NCI-H748 (cell line): Measurements from ENCODE around the gene ZMYND10.

Experiments
- DNase-seq: peaks from one replicate; lab custom pipeline; 2025; ENCODE audit not compliant: unreplicated experiment; lab: John Stamatoyannopoulos, UW

ZMYND10 gene

DNA sequence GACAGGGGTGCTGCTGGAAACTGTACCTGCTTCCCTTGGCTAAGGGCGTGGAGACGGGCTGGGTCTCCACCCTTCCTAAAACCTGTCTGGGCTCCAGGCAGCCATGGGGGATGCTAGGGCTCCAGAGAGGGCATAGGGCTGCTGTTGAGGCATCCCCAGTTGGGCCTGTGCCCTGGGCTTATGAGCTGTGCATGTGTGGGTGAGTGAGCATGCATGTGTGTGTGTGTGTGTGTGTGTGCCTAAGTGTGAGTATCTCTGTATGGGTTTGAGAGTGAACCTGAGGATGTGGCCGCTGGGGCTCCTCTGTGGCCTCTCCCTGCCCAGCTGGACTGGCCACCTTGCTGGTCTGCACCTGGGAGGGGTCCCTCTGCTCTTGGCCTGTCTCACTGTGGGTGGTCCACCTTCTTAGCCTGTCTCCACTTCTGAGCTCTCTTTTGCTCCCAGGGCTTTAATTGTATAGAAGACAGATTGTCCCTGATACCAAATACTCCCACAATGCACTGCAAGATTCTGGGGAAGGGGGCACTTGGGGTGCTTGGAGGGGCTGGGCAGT is 25.7 kb upstream of the ZMYND10 start:
- no peak for DNase-seq

DNA sequence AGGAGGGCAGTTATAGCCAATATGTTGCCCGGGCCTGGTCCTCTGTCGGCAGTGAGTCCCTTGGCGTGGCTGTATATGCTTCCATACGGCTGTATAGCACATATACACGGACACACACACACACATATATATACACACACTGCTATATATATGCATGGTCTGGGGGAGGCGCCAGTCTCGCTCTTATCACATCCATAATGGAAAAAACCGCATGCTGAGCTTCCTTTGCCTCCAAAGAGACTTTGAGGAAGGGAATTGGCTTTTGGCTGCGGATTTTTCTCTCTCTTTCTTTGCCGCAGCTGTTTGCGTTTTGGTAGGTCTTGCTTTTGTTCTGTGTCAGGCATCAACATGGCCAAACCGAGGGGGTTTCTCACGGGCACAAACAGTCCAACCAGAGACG is 25.1 kb upstream of the ZMYND10 start:
- peak; percentile 40 for DNase-seq

DNA sequence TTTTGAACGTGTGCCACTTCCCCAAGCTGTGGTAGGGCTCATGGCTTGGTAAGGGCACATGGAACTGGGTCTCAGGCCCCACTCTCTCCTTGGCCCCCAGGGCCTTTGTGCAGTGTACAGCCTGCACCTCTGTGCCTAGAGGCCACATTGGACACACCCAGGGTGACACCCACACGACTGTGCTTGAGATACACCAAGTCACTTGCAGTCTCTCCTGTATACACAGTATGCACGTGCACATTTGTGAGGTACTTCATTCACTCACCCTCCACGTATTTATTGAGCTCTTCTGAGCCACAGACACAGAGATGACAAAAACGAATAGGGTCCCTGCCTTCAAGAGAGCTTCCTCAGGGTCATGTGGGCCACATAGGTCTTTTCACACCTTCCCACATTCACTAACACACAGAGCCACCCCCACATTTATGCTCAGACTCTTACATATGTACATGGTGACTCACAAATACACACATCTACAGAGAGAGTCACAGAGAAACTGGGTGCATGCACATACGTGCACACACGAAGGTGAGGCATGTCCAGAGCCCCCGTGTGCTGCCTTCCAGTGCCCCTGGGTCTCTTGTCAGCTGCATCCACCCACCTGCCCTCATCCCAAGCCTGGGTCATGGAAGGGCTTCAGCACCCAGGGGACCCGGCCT is 23.6 kb upstream of the ZMYND10 start:
- DNase-seq, result no peak

DNA sequence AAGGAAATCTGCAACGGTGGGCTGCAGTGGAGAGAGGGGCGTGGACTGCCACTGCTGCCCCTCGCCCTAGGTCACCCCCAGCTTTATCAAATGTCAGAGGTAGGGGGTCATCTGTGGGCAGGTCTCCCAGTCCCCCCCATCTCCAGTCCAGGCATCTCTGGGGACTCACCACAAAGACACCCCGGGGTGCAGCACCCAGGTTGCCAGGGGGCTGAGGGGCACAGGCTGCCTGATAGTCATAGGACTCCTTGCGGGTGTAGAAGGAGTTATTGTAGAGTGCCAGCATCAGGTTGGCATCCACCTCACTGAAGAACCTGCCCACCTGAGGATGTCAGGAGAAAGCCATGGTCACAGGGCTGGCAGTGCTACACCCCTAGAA is 20.3 kb upstream of the ZMYND10 start:
- DNase-seq, result no peak

DNA sequence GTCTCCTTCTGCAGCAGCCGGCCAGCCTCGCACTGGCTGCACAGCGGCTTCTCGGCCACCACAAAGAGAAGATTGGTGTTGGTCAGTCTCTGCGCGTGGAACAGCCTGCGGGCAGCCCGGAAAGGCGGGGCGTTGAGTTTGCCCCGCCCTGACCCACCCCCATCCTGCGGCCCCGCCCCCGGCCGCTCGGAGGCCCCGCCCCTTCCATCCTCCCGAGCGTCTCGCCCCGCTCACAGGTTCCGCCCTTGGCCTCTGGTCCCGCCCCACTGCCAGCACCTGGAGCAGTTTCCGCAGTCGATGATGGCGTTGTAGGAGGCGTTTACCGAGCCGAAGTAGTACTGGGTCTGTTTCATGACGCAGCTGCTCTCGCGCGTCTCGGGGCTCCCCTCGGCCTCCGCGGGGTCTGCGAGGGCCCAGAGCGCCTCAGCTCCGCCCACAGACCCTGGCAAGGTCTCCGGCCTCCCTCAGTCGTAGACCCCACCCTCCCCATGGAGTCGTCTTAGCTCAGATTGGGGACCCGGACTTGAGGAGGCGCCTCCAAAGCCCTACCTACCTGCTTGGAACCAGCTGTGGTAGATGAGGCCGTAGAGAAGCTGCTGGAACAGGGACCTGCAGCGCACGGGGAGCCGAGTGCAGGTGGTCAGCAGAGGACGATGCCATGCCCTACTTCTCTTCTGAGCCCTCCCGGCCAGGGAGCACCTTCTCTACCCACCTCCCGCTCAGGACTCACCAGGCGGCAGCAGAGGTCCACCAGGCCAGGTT is 19.7 kb upstream of the ZMYND10 start:
- peak; percentile 87 for DNase-seq

DNA sequence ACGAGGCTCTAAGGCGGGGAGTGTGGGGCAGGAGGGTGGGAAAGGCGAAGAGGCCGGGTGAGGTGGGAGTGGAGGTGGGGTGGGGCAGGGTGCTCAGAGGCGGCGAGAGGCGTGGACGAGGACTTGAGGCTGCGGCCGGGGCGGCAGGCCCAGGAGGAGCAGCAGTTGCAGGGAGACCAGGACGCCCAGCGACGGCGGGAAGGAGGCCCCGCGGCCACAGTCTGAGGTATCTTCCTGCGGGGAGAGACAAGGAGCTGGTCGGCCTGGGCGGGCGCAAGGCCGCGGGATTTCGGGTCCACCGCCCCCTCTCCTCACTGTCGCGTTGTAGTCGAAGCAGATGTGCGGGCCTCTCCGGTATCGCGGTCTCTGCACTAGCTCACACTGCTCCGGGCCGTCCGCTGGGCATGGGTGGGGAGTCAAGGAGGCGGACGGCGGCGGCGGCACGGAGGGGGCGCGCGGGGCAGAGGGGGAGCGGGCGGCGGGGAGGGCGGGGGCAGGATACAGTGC is 19.1 kb upstream of the ZMYND10 start:
- no peak for DNase-seq

DNA sequence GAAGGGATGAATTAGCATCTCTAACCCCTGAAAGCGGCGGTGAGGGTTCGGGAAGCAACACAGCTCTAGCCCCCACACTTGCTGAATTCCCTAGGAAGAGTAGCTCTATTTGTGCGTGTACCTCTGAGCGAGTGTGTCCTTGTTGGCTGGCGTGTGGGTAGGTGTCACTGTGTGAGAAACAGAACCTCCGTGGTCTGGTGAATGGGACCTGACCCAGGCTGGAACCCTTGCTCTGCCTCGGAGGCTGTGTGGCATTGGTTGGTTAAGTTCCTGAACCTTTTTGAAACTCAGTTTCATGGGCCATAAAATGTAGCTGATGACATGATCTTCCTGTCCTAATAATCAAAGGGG is 14.2 kb upstream of the ZMYND10 start:
- no peak for DNase-seq

DNA sequence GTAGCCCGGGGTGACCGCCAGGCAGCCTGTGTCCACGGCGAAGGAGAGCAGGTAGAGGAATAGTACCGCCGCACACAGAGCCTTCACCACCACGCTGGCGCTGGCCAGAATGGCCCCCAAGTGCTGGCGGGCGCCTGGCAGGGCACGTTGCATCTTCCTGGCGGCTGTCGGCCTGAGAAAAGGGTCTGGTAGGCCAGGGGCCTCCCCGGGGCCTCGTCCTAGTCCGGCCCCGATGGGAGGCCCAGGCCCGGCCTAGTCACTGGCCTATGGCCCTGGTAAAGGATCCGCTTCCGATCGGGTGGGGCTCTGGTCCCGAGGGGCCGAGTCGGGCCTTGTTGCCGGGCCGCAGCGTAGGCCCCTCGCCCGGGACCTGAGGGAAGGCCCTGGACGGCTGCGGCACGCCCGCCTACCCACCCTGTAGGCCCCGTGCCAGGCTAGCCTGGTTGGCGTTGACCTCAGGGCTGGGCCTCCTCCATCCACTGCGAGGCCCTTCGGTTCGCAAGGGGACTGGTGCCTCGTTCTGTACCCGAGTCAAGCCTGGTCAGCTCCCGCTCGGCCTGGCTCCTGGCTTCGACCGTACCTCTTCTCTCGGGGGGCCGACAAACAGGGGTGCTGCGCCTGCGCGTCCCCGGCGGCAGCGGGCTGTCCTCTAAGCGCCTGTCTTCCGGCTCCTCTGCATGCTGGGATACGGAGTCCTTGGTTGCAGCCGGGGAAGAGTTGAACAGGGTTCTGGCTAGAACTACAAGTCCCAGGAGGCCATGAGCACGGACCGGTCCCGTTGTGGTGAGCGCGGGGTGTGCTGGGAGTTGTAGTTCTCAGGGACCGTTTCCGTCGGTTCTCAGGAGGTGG is 13.6 kb upstream of the ZMYND10 start, which contains the start of gene TMEM115:
TSS of gene TMEM115 (minus strand) at position 611 of the 849 bp plus-strand sequence. CDS start at position 153, 458 bp downstream.
- peak; percentile 96 for DNase-seq

DNA sequence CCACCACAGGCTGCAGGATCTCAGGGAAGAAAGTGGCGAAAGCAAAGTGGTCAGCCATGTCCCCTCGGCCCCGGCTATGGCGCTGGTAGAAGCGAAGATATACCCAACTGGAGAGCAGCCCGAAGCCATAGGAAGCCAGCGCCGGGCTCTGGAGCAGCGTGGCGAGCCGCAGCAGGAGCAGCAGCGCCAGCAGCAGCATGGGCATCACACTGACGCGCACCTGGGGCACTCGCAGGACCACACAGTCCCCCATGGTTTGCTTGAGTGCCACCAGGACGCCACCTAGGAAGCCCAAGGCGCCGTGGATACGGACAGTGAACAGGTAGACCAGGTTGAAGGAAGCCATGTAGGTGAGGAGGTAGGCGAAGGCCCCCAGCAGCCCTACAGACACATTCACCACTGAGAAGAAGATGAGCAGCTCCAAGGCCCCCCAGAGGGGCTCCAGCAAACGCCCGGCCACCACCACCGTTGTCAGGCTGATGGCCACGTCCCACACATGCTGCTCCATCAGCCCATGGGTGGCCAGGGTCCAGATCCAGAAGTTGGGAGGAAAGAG is 12.9 kb upstream of the ZMYND10 start:
- DNase-seq, result peak; percentile 16

DNA sequence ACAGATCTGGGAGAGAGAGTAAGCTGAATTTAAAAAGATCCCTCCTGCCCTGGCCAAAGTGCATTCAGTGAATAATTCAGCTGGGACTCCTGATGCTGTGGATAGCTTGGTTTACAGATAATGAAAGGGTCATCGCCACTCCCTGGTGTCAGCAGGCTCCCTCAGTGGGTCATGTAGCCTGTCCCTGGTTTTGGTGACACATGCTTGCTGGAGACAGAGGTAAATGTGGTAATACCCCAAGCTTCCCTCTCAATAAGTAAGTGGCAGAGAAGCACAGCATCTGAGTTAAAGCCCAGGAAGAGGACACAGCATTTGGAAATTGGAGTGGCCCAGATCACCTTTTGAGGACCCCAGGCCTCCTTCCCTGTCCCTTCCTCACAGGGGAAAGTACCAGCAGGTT is 11.9 kb upstream of the ZMYND10 start:
- no peak for DNase-seq

DNA sequence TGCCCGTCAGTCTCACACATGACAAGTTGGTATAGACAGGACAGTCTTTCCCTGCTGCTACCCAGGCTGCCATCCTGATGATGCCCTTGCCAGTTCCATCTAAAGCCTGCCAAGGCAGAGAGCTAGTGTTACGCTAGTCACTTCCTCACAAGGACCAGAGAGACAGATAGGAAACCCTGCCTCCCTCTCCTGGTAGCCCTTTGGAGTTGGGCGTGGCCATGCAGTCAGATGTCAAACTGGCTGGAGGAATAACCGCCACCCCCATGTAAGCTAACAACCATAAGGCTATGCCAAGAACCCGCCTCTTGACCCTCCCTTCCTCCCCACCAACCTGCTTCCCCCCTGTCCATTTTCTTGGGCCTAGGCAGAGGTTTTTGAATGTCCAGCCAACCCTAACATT is 11.0 kb upstream of the ZMYND10 start:
- DNase-seq, result peak; percentile 12

DNA sequence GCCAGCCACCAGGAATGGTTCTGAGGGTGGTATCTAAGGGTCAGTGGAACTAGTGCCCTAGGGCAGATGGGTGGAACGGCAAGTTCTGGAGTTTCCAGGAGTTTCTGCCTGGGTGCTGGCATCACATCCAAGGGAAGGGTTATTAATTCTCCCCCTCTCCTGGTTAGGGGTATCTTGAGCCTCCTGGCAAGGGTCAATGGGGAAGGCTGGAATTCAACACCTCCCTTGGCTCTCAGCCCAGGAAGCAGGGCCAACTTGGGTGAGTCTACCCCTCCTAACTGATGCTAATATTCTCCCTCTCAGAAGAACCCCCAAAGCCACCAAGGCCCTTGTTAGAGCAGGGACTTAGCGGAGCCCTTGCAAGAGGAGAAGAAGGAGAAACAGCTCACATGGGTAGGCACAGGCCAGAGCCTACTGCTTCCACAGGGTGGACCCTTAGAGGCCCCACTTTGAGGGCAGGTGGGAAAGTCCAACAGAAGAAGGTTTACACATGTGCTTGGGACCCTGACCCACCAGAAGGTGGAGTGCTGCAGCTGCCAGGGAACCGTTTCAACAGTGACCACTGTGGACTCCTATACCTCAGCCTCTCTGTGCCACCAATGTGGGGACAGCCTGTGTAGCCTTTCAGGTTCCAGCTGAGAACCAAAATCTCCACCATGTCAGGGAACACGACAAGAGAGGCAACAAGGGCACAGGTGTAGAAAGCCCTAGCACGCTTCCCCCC is 10.5 kb upstream of the ZMYND10 start:
- DNase-seq, result no peak

DNA sequence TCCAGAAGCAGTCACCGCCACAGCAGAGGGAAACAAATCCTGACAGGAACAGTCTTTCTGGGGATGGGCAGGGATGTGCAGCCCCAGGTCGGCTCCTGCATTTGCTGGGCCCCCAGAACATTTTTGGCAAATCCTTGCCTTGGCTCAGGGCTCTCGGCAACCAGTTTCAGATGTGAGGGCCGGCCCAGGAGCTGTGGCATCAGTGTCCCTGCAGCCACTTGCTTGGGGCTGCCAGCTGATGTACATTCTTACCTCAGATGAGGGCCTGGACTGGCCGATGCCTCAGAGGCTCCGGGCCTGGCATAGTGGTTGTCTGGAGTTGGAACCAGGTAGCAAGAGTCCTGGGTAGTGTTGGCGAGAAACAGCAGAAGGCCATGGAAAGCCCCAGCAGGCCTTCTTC is 9.3 kb upstream of the ZMYND10 start:
- DNase-seq, result no peak

DNA sequence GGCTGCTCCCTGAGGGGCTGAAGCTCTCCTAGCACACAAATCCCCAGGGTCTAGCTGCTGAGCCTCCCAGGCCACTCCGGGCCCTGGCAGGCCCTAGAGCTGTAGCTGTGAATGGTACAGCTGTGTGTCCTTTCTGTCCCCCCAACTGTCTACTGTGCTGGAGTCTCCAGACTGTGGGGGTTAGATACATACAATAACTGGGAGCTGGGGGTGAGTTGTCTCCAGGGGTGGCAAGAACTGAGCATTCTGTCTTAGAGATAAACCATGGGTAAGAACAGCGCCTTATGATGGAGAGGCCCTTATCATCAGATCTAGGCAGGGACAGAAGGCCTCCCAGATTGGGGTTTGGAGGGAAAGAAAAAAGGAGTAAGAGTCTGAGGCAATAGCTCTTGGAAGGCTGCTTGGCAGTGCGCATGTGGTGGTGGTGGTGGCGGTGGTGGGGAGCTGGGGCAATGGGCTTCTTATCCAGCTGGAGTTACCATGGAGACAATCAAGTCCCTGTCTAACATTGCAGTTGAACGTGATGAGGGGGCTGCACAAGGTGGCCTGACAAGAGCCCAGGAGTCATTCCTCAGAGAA is 8.7 kb upstream of the ZMYND10 start:
- DNase-seq, result no peak

DNA sequence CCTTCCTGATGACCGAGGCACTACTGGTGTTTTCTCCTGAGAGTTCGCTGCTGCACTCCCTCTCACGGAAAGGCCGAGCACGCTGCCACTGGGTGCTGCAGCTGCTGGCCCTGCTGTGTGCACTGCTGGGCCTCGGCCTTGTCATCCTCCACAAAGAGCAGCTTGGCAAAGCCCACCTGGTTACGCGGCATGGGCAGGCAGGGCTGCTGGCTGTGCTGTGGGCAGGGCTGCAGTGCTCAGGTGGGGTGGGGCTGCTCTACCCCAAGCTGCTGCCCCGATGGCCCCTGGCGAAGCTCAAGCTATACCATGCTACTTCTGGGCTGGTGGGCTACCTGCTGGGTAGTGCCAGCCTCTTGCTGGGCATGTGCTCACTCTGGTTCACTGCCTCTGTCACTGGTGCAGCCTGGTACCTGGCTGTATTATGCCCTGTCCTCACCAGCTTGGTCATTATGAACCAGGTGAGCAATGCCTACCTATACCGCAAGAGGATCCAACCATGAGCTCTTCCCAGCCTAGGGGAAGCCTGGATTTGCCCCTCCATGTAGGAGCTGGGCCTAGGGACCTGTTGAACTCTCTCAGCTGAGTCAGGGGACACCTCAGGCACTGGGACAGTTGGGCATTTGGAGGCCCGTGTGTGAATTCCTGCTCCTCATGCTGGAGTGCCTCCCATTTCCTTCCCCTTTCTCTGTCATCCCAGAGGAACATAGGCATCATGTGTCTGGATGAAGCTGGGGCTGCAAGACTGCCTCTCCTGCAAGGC is 7.9 kb upstream of the ZMYND10 start:
- no peak for DNase-seq

DNA sequence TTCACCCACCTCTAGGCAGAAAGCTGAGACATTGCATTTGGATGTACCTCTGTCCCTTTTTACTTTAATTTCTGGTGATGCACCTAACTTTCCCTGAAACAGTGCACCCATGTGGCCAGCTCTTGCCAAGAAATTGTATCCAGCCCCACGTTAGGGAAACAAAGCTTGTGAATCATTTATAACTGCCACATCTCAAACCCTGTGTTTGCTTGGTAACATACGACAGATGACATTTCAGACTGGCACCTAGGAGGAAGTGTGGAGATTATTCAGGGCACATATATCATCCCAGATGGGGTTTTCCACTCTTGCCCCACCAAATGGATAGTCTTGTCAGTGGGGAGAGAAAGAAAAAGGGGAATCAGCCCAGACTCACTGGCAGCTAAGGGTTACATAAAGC is 7.2 kb upstream of the ZMYND10 start:
- no peak for DNase-seq

DNA sequence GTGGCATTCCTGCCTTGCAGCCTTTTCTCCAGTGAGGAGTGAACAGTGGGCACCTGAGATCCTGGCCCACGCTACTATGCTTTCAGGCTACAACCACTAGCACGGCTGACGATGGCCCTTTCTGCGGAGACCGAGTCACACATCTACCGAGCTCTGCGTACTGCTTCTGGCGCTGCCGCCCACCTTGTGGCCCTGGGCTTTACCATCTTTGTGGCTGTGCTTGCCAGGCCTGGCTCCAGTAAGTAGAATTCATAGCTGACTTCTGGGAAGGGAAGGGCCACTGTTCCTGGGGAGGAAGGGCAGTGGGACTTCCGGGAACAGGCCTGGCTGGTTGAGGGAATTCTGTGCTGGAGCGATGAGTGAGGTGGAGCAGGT is 5.8 kb upstream of the ZMYND10 start:
- DNase-seq, result no peak

DNA sequence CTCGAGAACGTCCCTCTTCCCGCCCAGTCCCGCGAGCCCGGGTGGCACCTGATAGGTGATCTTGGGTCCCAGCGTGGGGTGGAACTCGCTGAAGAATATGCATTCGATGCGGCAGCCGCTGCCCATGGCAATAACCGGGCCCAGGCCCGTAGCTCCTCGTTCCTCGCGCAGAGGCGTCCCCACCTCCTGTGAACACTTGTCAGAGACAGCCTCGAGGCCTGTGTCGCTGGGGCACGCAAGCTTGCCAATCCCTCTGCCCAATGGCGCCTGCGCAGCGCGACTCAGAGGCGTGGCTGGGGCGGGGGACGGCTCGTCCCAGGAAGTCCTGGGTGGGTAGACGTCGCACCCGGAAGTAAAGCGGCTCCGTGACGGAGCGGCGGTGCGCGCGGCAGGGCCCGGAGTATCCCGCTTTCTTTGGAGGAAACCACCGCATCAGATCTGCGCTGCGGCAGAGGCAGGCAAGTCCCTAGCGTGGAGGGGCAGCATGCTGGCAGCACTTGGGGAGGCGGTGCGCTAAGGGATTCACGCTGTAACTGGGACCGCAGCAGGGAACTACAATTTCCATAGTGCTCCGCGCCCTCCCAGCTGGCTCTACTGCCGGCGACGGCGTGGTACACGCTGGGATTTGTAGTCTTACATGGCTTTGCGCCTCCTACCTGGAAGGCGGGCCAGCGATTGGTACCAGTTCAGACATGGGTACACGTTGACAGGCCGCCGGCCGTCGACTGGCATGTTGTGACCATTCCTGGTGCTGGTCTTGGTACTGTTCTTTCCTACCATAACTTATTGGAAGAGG is 5.2 kb upstream of the ZMYND10 start, which contains the start of the genes CYB561D2 and NPRL2:
TSS of gene CYB561D2 (plus strand) at position 336 of the 796 bp plus-strand sequence. CDS start 572 bp downstream, outside the sequence.
TSS of gene NPRL2 (minus strand) at position 249 of the 796 bp plus-strand sequence. CDS start at position 126, 123 bp downstream.
- DNase-seq, result peak; percentile 91
